Esophagus muscularis mucosa (tissue), 4 donors: Measurements from ENCODE around the gene PPP1R14C. TPM values are rescaled to one million over a fixed set of nuclear protein-coding genes. Genes with fewer than 3 reads are reported as not detected.

Source experiments
- DNase-seq: peaks from one replicate; pipeline ENCODE4 v3.0.0-alpha.2; 2017; ENCODE audit errors: extremely low spot score
- H3K27ac ChIP-seq, 4 donors: fragments of 200-600 bp; sonication (generic); replicated peaks in 1 of 4; 1 replicate in 3 of 4; 2 replicates in 1 of 4; pipeline ENCODE4 v1.5.1; 2016 to 2019; ENCODE audit warnings: mild to moderate bottlenecking in 1 of 4
- H3K27me3 ChIP-seq, 4 donors: fragments of 200-600 bp; sonication (generic); one replicate each; pipeline versions ENCODE4 v1.5.1 to v1.6.0; 2016 to 2019
- H3K36me3 ChIP-seq, 4 donors: fragments of 200-600 bp; sonication (generic); one replicate each; pipeline ENCODE4 v1.5.1; 2016 to 2019
- H3K4me1 ChIP-seq, 4 donors: fragments of 200-600 bp; sonication (generic); one replicate each; pipeline ENCODE4 v1.5.1; 2016 to 2019
- H3K4me3 ChIP-seq, 4 donors: fragments of 200-600 bp; sonication (generic); 1 replicate in 2 of 4; 2 replicates in 2 of 4; pipeline ENCODE4 v1.5.1; 2016 to 2019; ENCODE audit warnings: mild to moderate bottlenecking in 4 of 4, moderate library complexity in 1 of 4
- H3K9me3 ChIP-seq, 4 donors: fragments of 200-600 bp; sonication (generic); 1 replicate in 3 of 4; 2 replicates in 1 of 4; pipeline ENCODE4 v1.5.1; 2016 to 2019
- CTCF ChIP-seq, 3 experiments: fragments of 200-600 bp in 2 of 3; fragments of 450-650 bp in 1 of 3; sonication (generic) in 2 of 3; IDR thresholded peaks; one replicate each; pipeline ENCODE4 v1.5.1; 2017 to 2019; ENCODE audit warnings: antibody characterized with exemption in 3 of 3, mild to moderate bottlenecking in 2 of 3, moderate library complexity in 1 of 3
- EP300 ChIP-seq: sonication (generic); formaldehyde crosslinking; IDR thresholded peaks from one replicate; pipeline ENCODE4 v1.6.1; 2017; ENCODE audit warnings: antibody characterized with exemption
- POLR2A ChIP-seq: fragments of 450-650 bp; IDR thresholded peaks from one replicate; pipeline ENCODE4 v1.6.1; 2017; ENCODE audit warnings: antibody characterized with exemption, moderate library complexity, mild to moderate bottlenecking, low read depth
- POLR2AphosphoS5 ChIP-seq, 2 donors: sonication (generic); formaldehyde crosslinking; IDR thresholded peaks; one replicate each; pipeline ENCODE4 v1.6.1; 2017; ENCODE audit warnings: antibody characterized with exemption in 2 of 2
- WGBS: methylation state at CpG from one replicate; pipeline ENCODE4 v1.1.5; 2018; 5-methylcytosine and 5-hydroxymethylcytosine counted together
- intact Hi-C: fragments of 100-400 bp; cut with DNase I; formaldehyde crosslinking; loops from one replicate; pipeline ENCODE4 v1.15.1; 2023
- total RNA-seq, 4 donors: library from RNA; depleted of rRNA; stranded (reverse); fragments of >200 nt; gene quantifications; one replicate each; pipeline versions ENCODE4 v1.1.0 to v1.2.1, GENCODE V29; 2016

The PPP1R14C gene
- total RNA-seq, 4 donors from 2014 or later = 0.26 to 0.40 TPM; not detected in 2

DNA sequence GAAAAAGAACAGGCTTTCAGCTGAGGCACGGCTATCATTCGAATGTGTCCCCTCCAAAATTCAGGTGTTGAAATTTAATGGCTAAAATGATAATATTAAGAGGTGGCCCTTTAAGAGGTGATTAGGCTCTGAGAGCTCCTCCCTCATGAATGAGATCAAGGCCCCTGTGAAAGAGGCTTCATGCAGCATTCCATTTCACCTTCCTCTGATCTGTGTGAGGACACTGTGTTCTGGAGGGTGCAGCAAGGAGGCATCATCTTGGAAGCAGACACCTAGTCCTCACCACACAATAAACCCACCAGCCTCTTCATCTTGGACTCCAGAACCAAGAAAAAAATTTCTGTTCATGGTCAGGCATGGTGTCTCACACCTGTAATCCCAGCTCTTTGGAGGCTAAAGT is 56.4 kb downstream of the PPP1R14C start:
- H3K4me1 ChIP-seq = peaks cover 15 to 20% (median 17%) of the 10 kb centered on the region in 4 donors

GRCh38 chr6:150200428-150201100 is 57.7 kb downstream of the PPP1R14C start:
- TF ChIP-seq EP300 (no peak), POLR2AphosphoS5 (IDR thresholded peaks at IDR 0.05) (no peak), CTCF (IDR thresholded peaks at IDR 0.05) (no peak), POLR2A (no peak)
- H3K36me3 ChIP-seq = no peaks in the 10 kb centered on the region
- WGBS = 70% methylated on average over 6 of the region's 6 CpGs
- DNase-seq = no peak
- peaks cover 15 to 17% (median 16%) of the 10 kb centered on the region in 4 donors for H3K4me1 ChIP-seq
- no peak overlapping the region for H3K4me3 ChIP-seq
- no peaks in the 10 kb centered on the region for H3K9me3 ChIP-seq
- no peaks in the 10 kb centered on the region for H3K27me3 ChIP-seq
- no peak overlapping the region for H3K27ac ChIP-seq
- intact Hi-C loops = no loop called here

More for the DNA sequence above, 56.4 kb downstream of the PPP1R14C start:
- H3K4me3 ChIP-seq = no peak overlapping the region
- H3K9me3 ChIP-seq = no peaks in the 10 kb centered on the region
- TF ChIP-seq CTCF (IDR thresholded peaks at IDR 0.05) (no peak), POLR2A (no peak), EP300 (no peak), POLR2AphosphoS5 (IDR thresholded peaks at IDR 0.05) (no peak)
- intact Hi-C loops = no loop called here
- no peaks in the 10 kb centered on the region for H3K36me3 ChIP-seq
- 89% methylated on average over 2 of the region's 2 CpGs for WGBS
- H3K27ac ChIP-seq = no peak overlapping the region
- no peaks in the 10 kb centered on the region for H3K27me3 ChIP-seq
- DNase-seq = no peak

DNA sequence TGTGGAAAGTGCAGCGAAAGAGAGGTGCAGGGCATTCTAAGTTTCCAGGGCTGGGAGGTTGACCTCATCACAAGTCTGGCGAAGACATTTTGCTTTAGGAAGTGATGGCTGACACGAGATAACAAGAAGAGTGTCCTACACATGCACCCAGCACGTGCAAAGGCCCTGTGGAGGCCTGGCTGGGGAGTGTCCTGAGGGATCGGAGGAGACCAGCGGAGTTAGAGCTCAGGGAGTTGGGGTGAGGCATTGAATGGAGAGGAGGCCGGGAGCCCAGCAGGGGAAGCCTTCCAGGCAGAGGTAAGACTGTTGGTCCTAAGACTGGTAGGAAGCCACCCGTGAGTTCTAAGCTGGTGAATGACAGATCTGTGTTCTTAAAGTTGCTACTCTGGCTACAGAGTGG is 58.4 kb downstream of the PPP1R14C start:
- Histone ChIP-seq H3K4me3 (no peak overlapping the region), H3K27me3 (no peaks in the 10 kb centered on the region), H3K9me3 (no peaks in the 10 kb centered on the region), H3K4me1 (peaks cover 8 to 12% (median 10%) of the 10 kb centered on the region in 4 donors), H3K36me3 (no peaks in the 10 kb centered on the region), H3K27ac (no peak overlapping the region)
- TF ChIP-seq EP300 (no peak), CTCF (IDR thresholded peaks at IDR 0.05) (no peak), POLR2A (no peak), POLR2AphosphoS5 (IDR thresholded peaks at IDR 0.05) (no peak)
- DNase-seq = no peak
- 87% methylated on average over 8 of the region's 8 CpGs for WGBS
- intact Hi-C loops = no loop called here

DNA sequence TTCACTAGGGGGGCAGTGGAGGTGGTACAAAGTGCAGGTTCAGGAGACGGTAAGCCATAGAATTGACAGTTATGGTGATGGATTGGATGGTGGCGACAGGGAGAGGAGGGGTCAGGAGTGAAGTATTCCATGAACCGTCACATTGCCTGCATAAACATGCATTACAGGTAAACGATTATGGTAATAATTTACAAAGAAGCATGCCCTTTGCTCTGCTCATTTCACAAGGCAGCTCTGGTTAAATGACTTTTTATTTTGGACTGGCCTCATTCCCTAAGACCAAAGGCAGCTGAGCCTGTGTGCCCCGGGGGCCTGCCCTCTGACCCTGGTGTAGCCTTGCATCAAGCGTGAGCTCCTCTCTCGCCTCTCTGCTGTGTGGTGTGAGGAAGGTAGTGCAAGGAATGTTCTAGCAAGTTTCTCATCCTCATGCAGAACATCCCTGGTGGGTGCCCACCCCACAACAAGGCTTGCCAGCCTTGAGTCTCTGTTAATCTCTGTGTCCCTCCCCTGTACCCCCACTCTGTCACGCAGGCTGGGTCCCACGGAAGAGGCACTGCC is 59.0 kb downstream of the PPP1R14C start:
- Histone ChIP-seq H3K4me3 (no peak overlapping the region), H3K27ac (no peak overlapping the region), H3K9me3 (no peaks in the 10 kb centered on the region), H3K4me1 (peaks cover 4 to 7% (median 5%) of the 10 kb centered on the region in 4 donors), H3K27me3 (no peaks in the 10 kb centered on the region), H3K36me3 (no peaks in the 10 kb centered on the region)
- no peak for DNase-seq
- 81% methylated on average over 9 of the region's 9 CpGs for whole genome bisulfite sequencing
- TF ChIP-seq CTCF (IDR thresholded peaks at IDR 0.05) (no peak), EP300 (no peak), POLR2A (no peak), POLR2AphosphoS5 (IDR thresholded peaks at IDR 0.05) (no peak)
- intact Hi-C loops = no loop called here
